GM12875 (cell line): Measurements from ENCODE around the gene ACAP1.

Source experiments
- H3K4me3 ChIP-seq: one replicate; pipeline ENCODE4 v1.5.1; 2011; ENCODE audit warnings: low read depth, low read length, control low read depth
- CTCF ChIP-seq: IDR thresholded peaks from 2 replicates; pipeline ENCODE4 v1.5.1; 2011; ENCODE audit warnings: low read depth, mild to moderate bottlenecking, control low read depth, inconsistent platforms, low read length, moderate library complexity, borderline replicate concordance; ENCODE audit not compliant: insufficient read depth

The ACAP1 gene

GRCh38 chr17:7398612-7399011 lies 62.3 kb downstream of the ACAP1 start:
- TF ChIP-seq CTCF = no peak
- no peak overlapping the region for H3K4me3 ChIP-seq
